Measurements from ENCODE around the gene THSD8. TPM values are rescaled to one million over a fixed set of nuclear protein-coding genes. Genes with fewer than 3 reads are reported as not detected.

The THSD8 gene
- polyA plus RNA-seq, 1 donor from 2014 or later: not detected

GRCh38 chr19:12784871-12785430 lies 16.9 kb upstream of the THSD8 start:
- Histone ChIP-seq H3K79me2 (replicated peaks; ENCODE audit: insufficient read depth, low read length) (no peaks in the 10 kb centered on the region), H3K9me3 (ENCODE audit: low read length) (no peaks in the 10 kb centered on the region), H3K9ac (ENCODE audit: low read length) (no peak overlapping the region), H3F3A (ENCODE audit: insufficient read depth, low read length, poor library complexity, severe bottlenecking) (no peaks in the 10 kb centered on the region), H3K27me3 (ENCODE audit: insufficient read depth, low read depth, low read length) (no peaks in the 10 kb centered on the region), H3K4me3 (ENCODE audit: low read length) (no peak overlapping the region), H4K20me1 (ENCODE audit: insufficient read depth) (no peaks in the 10 kb centered on the region), H2AFZ (ENCODE audit: low read depth, low read length) (no peak overlapping the region), H3K4me2 (ENCODE audit: low read length) (no peak overlapping the region), H3K27ac (ENCODE audit: low read length) (no peak overlapping the region), H3K36me3 (ENCODE audit: insufficient read depth, low read length) (no peaks in the 10 kb centered on the region), H3K9me2 (ENCODE audit: insufficient read depth, low read length) (no peaks in the 10 kb centered on the region)
- TF ChIP-seq RAD21 (conservative IDR thresholded peaks at IDR 0.05): no peak
- TF ChIP-seq TAF1 (IDR thresholded peaks at IDR 0.05; ENCODE audit: low read depth): no peak
- no peak for TF ChIP-seq EP300 (conservative IDR thresholded peaks at IDR 0.05; ENCODE audit: poor library complexity, severe bottlenecking)
- TF ChIP-seq MXI1 (conservative IDR thresholded peaks at IDR 0.05; ENCODE audit: poor library complexity, severe bottlenecking): no peak
- no peak for TF ChIP-seq POLR2AphosphoS5 (IDR thresholded peaks at IDR 0.05)
- no peak for TF ChIP-seq CTCF (IDR thresholded peaks at IDR 0.05; ENCODE audit: poor library complexity, severe bottlenecking)
- TF ChIP-seq REST (IDR thresholded peaks at IDR 0.05; ENCODE audit: borderline replicate concordance): no peak

DNA sequence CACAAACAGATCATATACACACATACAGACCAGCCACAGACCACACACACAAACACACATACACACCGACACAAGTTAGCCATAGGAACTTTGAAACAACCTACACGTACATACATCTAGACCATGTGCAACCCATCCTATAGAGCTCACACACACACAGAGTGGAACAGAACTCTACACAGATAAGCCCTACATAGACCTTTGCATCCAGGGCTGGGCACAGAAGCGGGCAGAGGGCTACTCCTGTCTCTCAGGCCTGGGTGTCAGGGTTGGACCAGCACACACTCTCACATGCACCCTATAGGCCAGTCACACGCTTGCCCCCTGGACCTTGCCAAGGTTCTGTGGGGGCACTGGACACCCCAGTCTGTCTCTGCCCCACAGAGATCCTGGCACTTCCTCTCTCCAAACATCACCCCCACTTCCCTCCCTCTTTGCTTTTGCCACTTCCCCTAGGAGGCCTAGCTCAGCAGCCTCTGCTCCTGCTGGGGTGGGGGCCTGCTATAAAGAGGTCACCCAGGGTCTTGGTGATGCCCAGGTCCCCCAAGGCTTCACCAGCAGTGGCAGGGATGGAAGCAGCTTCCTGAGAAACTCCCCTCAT lies 16.3 kb upstream of the THSD8 start:
- no peaks in the 10 kb centered on the region for H3K79me2 ChIP-seq (replicated peaks; ENCODE audit: insufficient read depth, low read length)
- no peaks in the 10 kb centered on the region for H3F3A ChIP-seq (ENCODE audit: insufficient read depth, low read length, poor library complexity, severe bottlenecking)
- H3K4me2 ChIP-seq (ENCODE audit: low read length): no peak overlapping the region
- no peak overlapping the region for H3K4me3 ChIP-seq (ENCODE audit: low read length)
- no peaks in the 10 kb centered on the region for H3K9me2 ChIP-seq (ENCODE audit: insufficient read depth, low read length)
- H3K9ac ChIP-seq (ENCODE audit: low read length): no peak overlapping the region
- H3K36me3 ChIP-seq (ENCODE audit: insufficient read depth, low read length): no peaks in the 10 kb centered on the region
- TF ChIP-seq SMC3 (conservative IDR thresholded peaks at IDR 0.05; ENCODE audit: poor library complexity) (no peak), RAD21 (conservative IDR thresholded peaks at IDR 0.05) (no peak), EP300 (conservative IDR thresholded peaks at IDR 0.05; ENCODE audit: poor library complexity, severe bottlenecking) (no peak), REST (IDR thresholded peaks at IDR 0.05; ENCODE audit: borderline replicate concordance) (no peak), POLR2AphosphoS5 (IDR thresholded peaks at IDR 0.05) (no peak)
- peaks cover 5% of the 10 kb centered on the region for H3K27me3 ChIP-seq (ENCODE audit: insufficient read depth, low read depth, low read length)
- no peak overlapping the region for H2AFZ ChIP-seq (ENCODE audit: low read depth, low read length)
- H4K20me1 ChIP-seq (ENCODE audit: insufficient read depth): no peaks in the 10 kb centered on the region
- H3K27ac ChIP-seq (ENCODE audit: low read length): no peak overlapping the region
- no peaks in the 10 kb centered on the region for H3K9me3 ChIP-seq (ENCODE audit: low read length)
